ENCODE results near the gene OPN1MW2.
"Not testable (repeated sequence)": the region's sequence is repeated elsewhere in the genome, so short reads cannot be mapped to it uniquely, and the experiment has no call there.

- not testable (repeated sequence) for TF ChIP-seq CTCF (IDR thresholded peaks at IDR 0.05); POLR2AphosphoS5 (IDR thresholded peaks at IDR 0.05); POLR2A (IDR thresholded peaks at IDR 0.05); EP300 (IDR thresholded peaks at IDR 0.05; ENCODE audit: low read depth)
These were observed 11.9 kb downstream of the OPN1MW2 start for GRCh38 chrX:154231443-154231842.
